A549 (cell line): ENCODE measurements around the gene PSMC6.

ENCODE experiments used
- CTCF ChIP-seq: fragments of >200 bp; sonication (Bioruptor Twin); formaldehyde crosslinking; IDR thresholded peaks from 3 replicates; pipeline ENCODE4 v1.5.1; 2016
- HOXB5 ChIP-seq: fragments of 250-450 bp; sonication (Bioruptor Pico); IDR thresholded peaks from 2 replicates; pipeline ENCODE4 v1.5.0; 2020; ENCODE audit warnings: mild to moderate bottlenecking, moderate library complexity
- NR3C1 ChIP-seq: fragments of >200 bp; sonication (Bioruptor Twin); formaldehyde crosslinking; IDR thresholded peaks from 3 replicates; pipeline ENCODE4 v1.6.1; 2017
- POLR2A ChIP-seq: IDR thresholded peaks from 2 replicates; pipeline ENCODE4 v1.6.1; 2012; ENCODE audit warnings: mild to moderate bottlenecking, low read length
- RNF2 ChIP-seq: fragments of 200-600 bp; sonication (generic); IDR thresholded peaks from 2 replicates; pipeline ENCODE4 v1.6.1; 2016; ENCODE audit warnings: low read depth, mild to moderate bottlenecking, antibody characterized with exemption, moderate library complexity, borderline replicate concordance

GRCh38 chr14:52660325-52660724, 46.7 kb upstream of the PSMC6 start:
- no peak for TF ChIP-seq HOXB5 (CRISPR knock-in tag)
- TF ChIP-seq NR3C1: no peak
- TF ChIP-seq RNF2: no peak
- no peak for TF ChIP-seq CTCF
- TF ChIP-seq POLR2A: no peak
